ENCODE measurements around the gene OTUD5. TPM values are rescaled to one million over a fixed set of nuclear protein-coding genes. Genes with fewer than 3 reads are reported as not detected.

OTUD5 gene
- total RNA-seq, 1 donor = 28.5 TPM

DNA sequence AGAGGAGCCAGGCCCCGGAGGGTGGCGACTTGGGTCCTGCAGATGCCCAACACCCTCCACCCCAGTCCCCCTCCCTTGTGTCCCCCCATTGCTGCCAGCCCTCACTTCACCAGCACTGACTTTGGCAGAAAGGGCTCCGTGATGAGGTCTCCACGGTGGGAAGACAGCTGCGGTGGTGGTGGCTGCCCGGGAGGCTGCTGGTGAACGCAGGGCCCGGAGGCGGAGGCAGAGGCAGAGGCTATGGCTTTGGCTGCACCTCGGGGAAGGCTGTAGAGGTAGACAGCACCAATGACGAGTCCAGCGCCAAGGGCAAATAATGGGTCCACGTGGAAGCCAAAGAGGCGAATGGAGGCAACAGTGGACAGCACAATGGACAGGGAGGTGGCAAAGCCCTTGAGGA lies 52.8 kb downstream of the OTUD5 start:
- no peak overlapping the region for H3K4me3 ChIP-seq (ENCODE audit: low read depth, low read length)
- DNase-seq (ENCODE audit: low read depth) = no peak
- TF ChIP-seq, protein P1, sequence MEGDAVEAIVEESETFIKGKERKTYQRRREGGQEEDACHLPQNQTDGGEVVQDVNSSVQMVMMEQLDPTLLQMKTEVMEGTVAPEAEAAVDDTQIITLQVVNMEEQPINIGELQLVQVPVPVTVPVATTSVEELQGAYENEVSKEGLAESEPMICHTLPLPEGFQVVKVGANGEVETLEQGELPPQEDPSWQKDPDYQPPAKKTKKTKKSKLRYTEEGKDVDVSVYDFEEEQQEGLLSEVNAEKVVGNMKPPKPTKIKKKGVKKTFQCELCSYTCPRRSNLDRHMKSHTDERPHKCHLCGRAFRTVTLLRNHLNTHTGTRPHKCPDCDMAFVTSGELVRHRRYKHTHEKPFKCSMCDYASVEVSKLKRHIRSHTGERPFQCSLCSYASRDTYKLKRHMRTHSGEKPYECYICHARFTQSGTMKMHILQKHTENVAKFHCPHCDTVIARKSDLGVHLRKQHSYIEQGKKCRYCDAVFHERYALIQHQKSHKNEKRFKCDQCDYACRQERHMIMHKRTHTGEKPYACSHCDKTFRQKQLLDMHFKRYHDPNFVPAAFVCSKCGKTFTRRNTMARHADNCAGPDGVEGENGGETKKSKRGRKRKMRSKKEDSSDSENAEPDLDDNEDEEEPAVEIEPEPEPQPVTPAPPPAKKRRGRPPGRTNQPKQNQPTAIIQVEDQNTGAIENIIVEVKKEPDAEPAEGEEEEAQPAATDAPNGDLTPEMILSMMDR (IDR thresholded peaks at IDR 0.05; ENCODE audit: insufficient read depth, low read depth, low read length) = no peak

DNA sequence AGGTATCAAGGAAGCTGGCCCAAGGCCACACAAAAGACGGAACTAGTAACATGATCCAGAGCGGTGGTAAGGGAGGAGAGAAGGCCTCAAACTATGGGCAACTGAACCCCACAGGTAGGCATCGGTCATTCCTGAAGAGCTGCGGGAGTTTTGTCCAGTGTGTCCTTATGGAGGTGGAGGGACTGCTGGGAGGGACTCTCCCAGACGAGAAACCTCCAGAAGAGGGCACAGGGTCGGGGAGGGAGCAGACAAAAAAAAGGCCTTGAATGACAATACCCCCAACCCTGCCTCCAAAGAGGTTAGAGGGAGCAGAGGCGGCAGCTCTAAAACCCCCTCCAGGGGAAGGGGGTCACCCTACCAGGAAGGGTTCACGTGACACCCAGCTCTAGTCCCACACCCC lies 53.2 kb downstream of the OTUD5 start:
- DNase-seq (ENCODE audit: low read depth) = no peak
- TF ChIP-seq, protein P1 (IDR thresholded peaks at IDR 0.05; ENCODE audit: insufficient read depth, low read depth, low read length) = no peak
- H3K4me3 ChIP-seq (ENCODE audit: low read depth, low read length) = no peak overlapping the region

DNA sequence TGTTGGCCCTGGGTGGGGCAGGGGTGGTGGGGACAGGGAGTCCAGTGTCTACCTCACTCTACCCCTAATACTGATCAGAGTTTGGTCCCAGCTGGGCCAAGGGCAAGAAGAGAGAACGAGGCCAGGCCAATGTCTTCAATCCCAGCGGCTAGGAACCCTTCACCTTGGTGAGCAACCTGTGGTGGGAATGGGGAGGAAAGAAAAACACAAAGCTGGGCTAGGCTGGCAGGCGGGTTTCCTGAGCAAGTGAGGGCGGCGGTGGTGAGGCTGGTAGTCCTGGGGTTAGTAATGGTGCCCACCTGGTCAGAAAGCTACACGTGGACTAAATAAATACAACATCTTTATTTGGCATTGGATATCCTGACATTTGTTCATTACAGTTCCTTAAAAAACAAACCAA lies 54.1 kb downstream of the OTUD5 start:
- no peak for DNase-seq (ENCODE audit: low read depth)
- TF ChIP-seq, protein P1 (IDR thresholded peaks at IDR 0.05; ENCODE audit: insufficient read depth, low read depth, low read length) = no peak
- H3K4me3 ChIP-seq (ENCODE audit: low read depth, low read length) = no peak overlapping the region

DNA sequence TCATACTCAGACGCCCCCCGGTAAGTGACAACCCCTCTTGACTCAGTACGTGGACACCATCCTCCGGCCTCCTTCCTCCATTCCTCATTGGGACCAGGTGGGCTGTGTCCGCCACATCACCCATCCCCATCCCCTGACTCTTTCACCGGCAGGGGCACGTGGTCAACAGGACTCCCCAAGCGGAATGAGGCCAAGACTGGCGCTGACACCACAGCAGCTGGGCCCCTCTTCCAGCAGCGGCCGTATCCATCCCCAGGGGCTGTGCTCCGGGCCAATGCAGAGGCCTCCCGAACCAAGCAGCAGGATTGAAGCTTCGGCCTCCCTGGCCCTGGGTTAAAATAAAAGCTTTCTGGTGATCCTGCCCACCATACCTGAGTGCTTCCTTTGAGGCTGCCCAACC lies 54.6 kb downstream of the OTUD5 start:
- no peak overlapping the region for H3K4me3 ChIP-seq (ENCODE audit: low read depth, low read length)
- no peak for DNase-seq (ENCODE audit: low read depth)
- TF ChIP-seq, protein P1 (IDR thresholded peaks at IDR 0.05; ENCODE audit: insufficient read depth, low read depth, low read length) = no peak

DNA sequence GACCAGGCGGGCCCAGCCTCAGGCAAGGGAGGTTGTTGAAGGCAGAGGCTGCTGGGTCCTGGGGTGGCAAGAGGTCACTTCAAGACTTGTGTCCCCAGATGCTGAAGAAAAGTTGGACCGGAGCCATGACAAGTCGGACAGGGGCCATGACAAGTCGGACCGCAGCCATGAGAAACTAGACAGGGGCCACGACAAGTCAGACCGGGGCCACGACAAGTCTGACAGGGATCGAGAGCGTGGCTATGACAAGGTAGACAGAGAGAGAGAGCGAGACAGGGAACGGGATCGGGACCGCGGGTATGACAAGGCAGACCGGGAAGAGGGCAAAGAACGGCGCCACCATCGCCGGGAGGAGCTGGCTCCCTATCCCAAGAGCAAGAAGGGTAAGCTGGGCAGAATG lies 55.3 kb downstream of the OTUD5 start:
- no peak for DNase-seq (ENCODE audit: low read depth)
- TF ChIP-seq, protein P1 (IDR thresholded peaks at IDR 0.05; ENCODE audit: insufficient read depth, low read depth, low read length) = no peak
- no peak overlapping the region for H3K4me3 ChIP-seq (ENCODE audit: low read depth, low read length)

DNA sequence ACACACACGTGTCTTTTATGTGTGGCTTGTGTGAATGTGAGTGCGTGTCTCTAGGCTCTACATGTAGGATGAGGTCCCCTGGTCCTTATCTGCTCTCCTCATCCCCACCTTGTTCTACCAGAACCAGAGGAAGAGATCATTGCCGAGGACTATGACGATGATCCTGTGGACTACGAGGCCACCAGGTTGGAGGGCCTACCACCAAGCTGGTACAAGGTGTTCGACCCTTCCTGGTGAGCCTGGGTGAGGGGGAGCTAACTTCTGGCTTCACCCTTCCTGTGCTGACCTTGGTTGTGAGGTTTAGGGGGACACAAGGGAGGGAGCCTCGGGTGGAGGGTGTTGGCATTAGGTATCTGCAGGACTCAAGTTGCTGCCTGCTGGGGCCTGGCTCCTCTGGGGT lies 56.3 kb downstream of the OTUD5 start:
- TF ChIP-seq, protein P1 (IDR thresholded peaks at IDR 0.05; ENCODE audit: insufficient read depth, low read depth, low read length) = no peak
- no peak for DNase-seq (ENCODE audit: low read depth)
- H3K4me3 ChIP-seq (ENCODE audit: low read depth, low read length) = no peak overlapping the region

DNA sequence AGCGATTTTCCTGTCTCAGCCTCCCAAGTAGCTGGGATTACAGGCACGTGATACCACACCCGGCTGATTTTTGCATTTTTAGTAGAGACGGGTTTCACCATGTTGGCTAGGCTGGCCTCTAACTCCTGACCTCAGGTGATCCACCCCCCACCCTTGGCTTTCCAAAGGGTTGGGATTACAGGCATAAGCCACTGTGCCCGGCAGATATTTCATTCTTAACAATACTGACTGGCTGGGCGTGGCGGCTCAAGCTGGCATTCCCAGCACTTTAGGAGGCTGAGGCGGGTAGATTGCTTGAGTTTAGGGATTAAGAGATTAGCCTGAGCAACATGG lies 58.4 kb downstream of the OTUD5 start:
- TF ChIP-seq, protein P1 (IDR thresholded peaks at IDR 0.05; ENCODE audit: insufficient read depth, low read depth, low read length) = no peak
- H3K4me3 ChIP-seq (ENCODE audit: low read depth, low read length) = no peak overlapping the region

More for the DNA sequence above, 58.4 kb downstream of the OTUD5 start:
- no peak for DNase-seq (ENCODE audit: low read depth)

Measured in fibroblast of villous mesenchyme (primary cell).